Measurements from ENCODE around the gene NUCB1. TPM values are rescaled to one million over a fixed set of nuclear protein-coding genes. Genes with fewer than 3 reads are reported as not detected.

Gene NUCB1
- total and polyA plus RNA-seq, 7 experiments from 2014 or later: 70.5 to 252 (median 142) TPM

GRCh38 chr19:48946463-48947257 is 46.5 kb downstream of the NUCB1 start:
- intact Hi-C loops (cut with micrococcal nuclease): no loop called here
- DNase-seq (no peak), ATAC-seq (no peak)
- no peaks in the 10 kb centered on the region for H3K27me3 Mint-ChIP-seq
- Histone ChIP-seq H3K4me3 (ENCODE audit: low read length) (no peak overlapping the region), H3K27ac (ENCODE audit: low read depth, low read length) (no peak overlapping the region), H3K36me3 (ENCODE audit: control insufficient read depth in 2 of 3, insufficient read depth in 3 of 3, low read length in 3 of 3) (no peaks in the 10 kb centered on the region), H3K9me3 (ENCODE audit: control insufficient read depth in 2 of 3, low read length in 3 of 3) (no peaks in the 10 kb centered on the region), H3K27me3 (ENCODE audit: control insufficient read depth in 2 of 2, insufficient read depth in 2 of 2, low read length in 2 of 2) (no peaks in the 10 kb centered on the region), H3K4me1 (ENCODE audit: control insufficient read depth in 2 of 2, insufficient read depth in 2 of 2, low read length in 2 of 2) (no peaks in the 10 kb centered on the region)
- no peak overlapping the region for H3K27ac Mint-ChIP-seq
- no peaks in the 10 kb centered on the region for H3K4me1 Mint-ChIP-seq
- peaks cover 0 to 5% (median 1%) of the 10 kb centered on the region in 5 donors for H3K36me3 Mint-ChIP-seq
- H3K4me3 Mint-ChIP-seq: no peak overlapping the region
- POLR2A ChIA-PET: no interaction called here
- CTCF ChIA-PET: interaction anchor here (0.6 kb wide), 1 partner anchor 139 kb away, joined by 4 read pairs; no protein-coding TSS in a partner anchor
- H3K9me3 Mint-ChIP-seq: peaks cover 0 to 7% (median 0%) of the 10 kb centered on the region in 11 donors

- Histone ChIP-seq H3K9me3 (ENCODE audit: control insufficient read depth in 2 of 3, low read length in 3 of 3) (no peaks in the 10 kb centered on the region), H3K27me3 (ENCODE audit: control insufficient read depth in 2 of 2, insufficient read depth in 2 of 2, low read length in 2 of 2) (no peaks in the 10 kb centered on the region), H3K27ac (ENCODE audit: low read depth, low read length) (no peak overlapping the region), H3K36me3 (ENCODE audit: control insufficient read depth in 2 of 3, insufficient read depth in 3 of 3, low read length in 3 of 3) (no peaks in the 10 kb centered on the region), H3K4me3 (ENCODE audit: low read length) (no peak overlapping the region), H3K4me1 (ENCODE audit: control insufficient read depth in 2 of 2, insufficient read depth in 2 of 2, low read length in 2 of 2) (no peaks in the 10 kb centered on the region)
- ATAC-seq (no peak), DNase-seq (no peak)
- Mint-ChIP-seq H3K27ac (no peak overlapping the region), H3K36me3 (peaks cover 0 to 5% (median 1%) of the 10 kb centered on the region in 5 donors), H3K4me1 (no peaks in the 10 kb centered on the region), H3K9me3 (peaks cover 0 to 7% (median 0%) of the 10 kb centered on the region in 11 donors), H3K4me3 (no peak overlapping the region), H3K27me3 (no peaks in the 10 kb centered on the region)
- POLR2A ChIA-PET: no interaction called here
- intact Hi-C loops (cut with micrococcal nuclease): no loop called here
- CTCF ChIA-PET: no interaction called here
Observed at GRCh38 chr19:48947258-48947542, 47.1 kb downstream of the NUCB1 start.

GRCh38 chr19:48950159-48950558 is 50.0 kb downstream of the NUCB1 start:
- Mint-ChIP-seq H3K27me3 (peaks cover 0 to 2% (median 0%) of the 10 kb centered on the region in 5 donors), H3K4me1 (peaks cover 2 to 8% (median 5%) of the 10 kb centered on the region in 7 donors), H3K4me3 (no peak overlapping the region), H3K27ac (no peak overlapping the region), H3K9me3 (peaks cover 0 to 8% (median 0%) of the 10 kb centered on the region in 11 donors), H3K36me3 (peaks cover 0 to 5% (median 0%) of the 10 kb centered on the region in 5 donors)
- no peaks in the 10 kb centered on the region for H3K9me3 ChIP-seq (ENCODE audit: control insufficient read depth in 2 of 3, low read length in 3 of 3)
- ChIA-PET CTCF (interaction anchor here (1.1 kb wide), 1 partner anchor 21 kb away, joined by 3 read pairs; no protein-coding TSS in a partner anchor), POLR2A (no interaction called here)
- DNase-seq (no peak), ATAC-seq (no peak)
- no peaks in the 10 kb centered on the region for H3K27me3 ChIP-seq (ENCODE audit: control insufficient read depth in 2 of 2, insufficient read depth in 2 of 2, low read length in 2 of 2)
- intact Hi-C loops (cut with micrococcal nuclease): no loop called here
- H3K4me3 ChIP-seq (ENCODE audit: low read length): no peak overlapping the region
- H3K4me1 ChIP-seq (ENCODE audit: control insufficient read depth in 2 of 2, insufficient read depth in 2 of 2, low read length in 2 of 2): peaks cover 2% of the 10 kb centered on the region in 2 donors
- no peak overlapping the region for H3K27ac ChIP-seq (ENCODE audit: low read depth, low read length)
- H3K36me3 ChIP-seq (ENCODE audit: control insufficient read depth in 2 of 3, insufficient read depth in 3 of 3, low read length in 3 of 3): no peaks in the 10 kb centered on the region

- H3K4me3 Mint-ChIP-seq: no peak overlapping the region
- no peak for ATAC-seq
- peaks cover 0 to 2% (median 0%) of the 10 kb centered on the region in 5 donors for H3K27me3 Mint-ChIP-seq
- no peak overlapping the region for H3K27ac Mint-ChIP-seq
- H3K4me1 Mint-ChIP-seq: peaks cover 10 to 15% (median 13%) of the 10 kb centered on the region in 7 donors
- POLR2A ChIA-PET: interaction anchor here (0.8 to 1.4 kb wide), 2 partner anchors 50 to 77 kb away, joined by 3 to 4 read pairs; no protein-coding TSS in a partner anchor
- peaks cover 0 to 8% (median 0%) of the 10 kb centered on the region in 11 donors for H3K9me3 Mint-ChIP-seq
- Histone ChIP-seq H3K36me3 (ENCODE audit: control insufficient read depth in 2 of 3, insufficient read depth in 3 of 3, low read length in 3 of 3) (peaks cover 0 to 2% (median 0%) of the 10 kb centered on the region in 3 experiments), H3K9me3 (ENCODE audit: control insufficient read depth in 2 of 3, low read length in 3 of 3) (no peaks in the 10 kb centered on the region), H3K27me3 (ENCODE audit: control insufficient read depth in 2 of 2, insufficient read depth in 2 of 2, low read length in 2 of 2) (no peaks in the 10 kb centered on the region), H3K4me1 (ENCODE audit: control insufficient read depth in 2 of 2, insufficient read depth in 2 of 2, low read length in 2 of 2) (peaks cover 10% of the 10 kb centered on the region in 2 donors), H3K27ac (ENCODE audit: low read depth, low read length) (no peak overlapping the region), H3K4me3 (ENCODE audit: low read length) (no peak overlapping the region)
- DNase-seq: no peak
- intact Hi-C loops (cut with micrococcal nuclease): no loop called here
- peaks cover 0 to 6% (median 0%) of the 10 kb centered on the region in 5 donors for H3K36me3 Mint-ChIP-seq
- CTCF ChIA-PET: no interaction called here
Observed at GRCh38 chr19:48950830-48951519, 50.9 kb downstream of the NUCB1 start.

- Histone ChIP-seq H3K36me3 (ENCODE audit: control insufficient read depth in 2 of 3, insufficient read depth in 3 of 3, low read length in 3 of 3) (peaks cover 0 to 6% (median 0%) of the 10 kb centered on the region in 3 experiments), H3K4me3 (ENCODE audit: low read length) (no peak overlapping the region), H3K4me1 (ENCODE audit: control insufficient read depth in 2 of 2, insufficient read depth in 2 of 2, low read length in 2 of 2) (peaks cover 12 to 19% of the 10 kb centered on the region in 2 donors), H3K27ac (ENCODE audit: low read depth, low read length) (no peak overlapping the region), H3K9me3 (ENCODE audit: control insufficient read depth in 2 of 3, low read length in 3 of 3) (no peaks in the 10 kb centered on the region), H3K27me3 (ENCODE audit: control insufficient read depth in 2 of 2, insufficient read depth in 2 of 2, low read length in 2 of 2) (no peaks in the 10 kb centered on the region)
- intact Hi-C loops (cut with micrococcal nuclease): no loop called here
- H3K4me1 Mint-ChIP-seq: peaks cover 23 to 33% (median 31%) of the 10 kb centered on the region in 7 donors
- ChIA-PET CTCF (interaction anchor here (1.0 to 2.6 kb wide), 2 partner anchors 17 to 110 kb away, joined by 5 to 7 read pairs; no protein-coding TSS in a partner anchor), POLR2A (interaction anchor here (0.6 to 3.8 kb wide), 8 partner anchors 9 to 351 kb away, joined by 3 to 58 read pairs (median 4); partner anchors contain the start of genes DHDH, FTL and NUCB1)
- peaks cover 0 to 23% (median 8%) of the 10 kb centered on the region in 5 donors for H3K36me3 Mint-ChIP-seq
- ATAC-seq: no peak
- no peak for DNase-seq
- peaks cover 0 to 2% (median 0%) of the 10 kb centered on the region in 5 donors for H3K27me3 Mint-ChIP-seq
- H3K4me3 Mint-ChIP-seq: peak overlapping the region in 3 of 10 donors; percentile 10 to 92 (median 58)
- peak overlapping the region in 1 of 9 donors; percentile 93 for H3K27ac Mint-ChIP-seq
- H3K9me3 Mint-ChIP-seq: peaks cover 0 to 8% (median 0%) of the 10 kb centered on the region in 11 donors
Observed at GRCh38 chr19:48953141-48953540, 53.0 kb downstream of the NUCB1 start.

GRCh38 chr19:48953990-48954594 is 54.0 kb downstream of the NUCB1 start:
- ATAC-seq (no peak), DNase-seq (no peak)
- no peaks in the 10 kb centered on the region for H3K9me3 ChIP-seq (ENCODE audit: control insufficient read depth in 2 of 3, low read length in 3 of 3)
- Mint-ChIP-seq H3K27me3 (peaks cover 0 to 2% (median 0%) of the 10 kb centered on the region in 5 donors), H3K9me3 (peaks cover 0 to 2% (median 0%) of the 10 kb centered on the region in 11 donors), H3K27ac (peak overlapping the region; percentile 70 to 94 (median 91)), H3K4me1 (peaks cover 25 to 40% (median 38%) of the 10 kb centered on the region in 7 donors), H3K4me3 (peak overlapping the region; percentile 88 to 95 (median 94)), H3K36me3 (peaks cover 0 to 27% (median 5%) of the 10 kb centered on the region in 5 donors)
- H3K4me1 ChIP-seq (ENCODE audit: control insufficient read depth in 2 of 2, insufficient read depth in 2 of 2, low read length in 2 of 2): peaks cover 12 to 19% of the 10 kb centered on the region in 2 donors
- peak overlapping the region; percentile 65 for H3K4me3 ChIP-seq (ENCODE audit: low read length)
- peaks cover 0 to 6% (median 0%) of the 10 kb centered on the region in 3 experiments for H3K36me3 ChIP-seq (ENCODE audit: control insufficient read depth in 2 of 3, insufficient read depth in 3 of 3, low read length in 3 of 3)
- ChIA-PET CTCF (interaction anchor here (2.6 kb wide), 1 partner anchor 16 kb away, joined by 7 read pairs; no protein-coding TSS in a partner anchor), POLR2A (interaction anchor here (0.6 to 3.8 kb wide), 9 partner anchors 8 to 633 kb away, joined by 3 to 58 read pairs (median 4); partner anchors contain the start of genes DHDH, FTL and RUVBL2)
- H3K27ac ChIP-seq (ENCODE audit: low read depth, low read length): peak overlapping the region; percentile 85
- intact Hi-C loops (cut with micrococcal nuclease): loop anchor here (1.0 to 2.0 kb wide), 9 partner anchors 11 to 81 kb away; partner anchors contain the start of genes DHDH (in 2 of the 2), NUCB1 (in 2 of the 2), FTL (in 1 of the 2) and GYS1 (in 1 of the 2)
- no peaks in the 10 kb centered on the region for H3K27me3 ChIP-seq (ENCODE audit: control insufficient read depth in 2 of 2, insufficient read depth in 2 of 2, low read length in 2 of 2)

Data from naive thymus-derived CD4-positive, alpha-beta T cell (primary cell).